Measurements from ENCODE around the gene XIRP2. TPM values are rescaled to one million over a fixed set of nuclear protein-coding genes. Genes with fewer than 3 reads are reported as not detected.

XIRP2 gene
- total RNA-seq, 6 experiments from 2014 or later, result 0.05 to 2.0 (median 0.19) TPM

- H3K27ac ChIP-seq, result no peak overlapping the region
- intact Hi-C loops (cut with DNase I), result no loop called here
- H3K4me3 ChIP-seq, result no peak overlapping the region
- TF ChIP-seq POLR2A (IDR thresholded peaks at IDR 0.05), result no peak
- TF ChIP-seq CTCF (IDR thresholded peaks at IDR 0.05), result no peak
- no peaks in the 10 kb centered on the region for H3K27me3 ChIP-seq
- no peaks in the 10 kb centered on the region for H3K9me3 ChIP-seq
- H3K36me3 ChIP-seq, result no peaks in the 10 kb centered on the region
- ATAC-seq, result peak; percentile 25 to 62 (median 38)
- WGBS (ENCODE audit: insufficient coverage, low coverage, low lambda C conversion rate, missing lambda C conversion rate), result 38% methylated on average over 3 of the region's 3 CpGs
- H3K4me1 ChIP-seq, result no peaks in the 10 kb centered on the region
- no peak for DNase-seq
Measured at GRCh38 chr2:166882851-166883250, 5.4 kb upstream of the XIRP2 start.

GRCh38 chr2:166891727-166892126 lies 3.4 kb downstream of the XIRP2 start:
- H3K27me3 ChIP-seq, result no peaks in the 10 kb centered on the region
- H3K9me3 ChIP-seq, result no peaks in the 10 kb centered on the region
- WGBS (ENCODE audit: insufficient coverage, low coverage, low lambda C conversion rate, missing lambda C conversion rate), result 28% methylated on average over 2 of the region's 2 CpGs
- no peak overlapping the region for H3K4me3 ChIP-seq
- DNase-seq (no peak), ATAC-seq (no peak)
- no peak overlapping the region for H3K27ac ChIP-seq
- TF ChIP-seq CTCF (IDR thresholded peaks at IDR 0.05), result no peak
- no peak for TF ChIP-seq POLR2A (IDR thresholded peaks at IDR 0.05)
- intact Hi-C loops (cut with DNase I), result no loop called here
- no peaks in the 10 kb centered on the region for H3K4me1 ChIP-seq
- no peaks in the 10 kb centered on the region for H3K36me3 ChIP-seq

- Histone ChIP-seq H3K27me3 (no peaks in the 10 kb centered on the region), H3K9me3 (no peaks in the 10 kb centered on the region), H3K27ac (no peak overlapping the region), H3K4me3 (no peak overlapping the region), H3K36me3 (no peaks in the 10 kb centered on the region), H3K4me1 (no peaks in the 10 kb centered on the region)
- DNase-seq (no peak), ATAC-seq (no peak)
- TF ChIP-seq POLR2A (IDR thresholded peaks at IDR 0.05) (no peak), CTCF (IDR thresholded peaks at IDR 0.05) (no peak)
- intact Hi-C loops (cut with DNase I), result no loop called here
Measured at GRCh38 chr2:166892397-166892796, 4.1 kb downstream of the XIRP2 start.

GRCh38 chr2:166895243-166895642 lies 7.0 kb downstream of the XIRP2 start:
- TF ChIP-seq CTCF (IDR thresholded peaks at IDR 0.05), result no peak
- TF ChIP-seq POLR2A (IDR thresholded peaks at IDR 0.05), result no peak
- no peak overlapping the region for H3K27ac ChIP-seq
- no peaks in the 10 kb centered on the region for H3K4me1 ChIP-seq
- H3K4me3 ChIP-seq, result no peak overlapping the region
- H3K9me3 ChIP-seq, result peaks cover 0 to 2% (median 0%) of the 10 kb centered on the region in 4 donors
- intact Hi-C loops (cut with DNase I), result no loop called here
- H3K27me3 ChIP-seq, result no peaks in the 10 kb centered on the region
- no peaks in the 10 kb centered on the region for H3K36me3 ChIP-seq
- 32% methylated on average over 2 of the region's 2 CpGs for WGBS (ENCODE audit: insufficient coverage, low coverage, low lambda C conversion rate, missing lambda C conversion rate)
- ATAC-seq (no peak), DNase-seq (no peak)

- intact Hi-C loops (cut with DNase I), result no loop called here
Measured at GRCh38 chr2:166897666-166898065, 9.4 kb downstream of the XIRP2 start.

More at GRCh38 chr2:166897666-166898065, 9.4 kb downstream of the XIRP2 start:
- Histone ChIP-seq H3K9me3 (peaks cover 0 to 2% (median 0%) of the 10 kb centered on the region in 4 donors), H3K4me1 (no peaks in the 10 kb centered on the region), H3K27ac (no peak overlapping the region), H3K27me3 (no peaks in the 10 kb centered on the region), H3K4me3 (no peak overlapping the region), H3K36me3 (no peaks in the 10 kb centered on the region)
- TF ChIP-seq CTCF (IDR thresholded peaks at IDR 0.05), result no peak
- TF ChIP-seq POLR2A (IDR thresholded peaks at IDR 0.05), result no peak
- DNase-seq (no peak), ATAC-seq (no peak)
